ENCODE results near the gene DRC7.

Gene DRC7

GRCh38 chr16:57713596-57713995 is 19.0 kb downstream of the DRC7 start:
- TF ChIP-seq, protein P1, sequence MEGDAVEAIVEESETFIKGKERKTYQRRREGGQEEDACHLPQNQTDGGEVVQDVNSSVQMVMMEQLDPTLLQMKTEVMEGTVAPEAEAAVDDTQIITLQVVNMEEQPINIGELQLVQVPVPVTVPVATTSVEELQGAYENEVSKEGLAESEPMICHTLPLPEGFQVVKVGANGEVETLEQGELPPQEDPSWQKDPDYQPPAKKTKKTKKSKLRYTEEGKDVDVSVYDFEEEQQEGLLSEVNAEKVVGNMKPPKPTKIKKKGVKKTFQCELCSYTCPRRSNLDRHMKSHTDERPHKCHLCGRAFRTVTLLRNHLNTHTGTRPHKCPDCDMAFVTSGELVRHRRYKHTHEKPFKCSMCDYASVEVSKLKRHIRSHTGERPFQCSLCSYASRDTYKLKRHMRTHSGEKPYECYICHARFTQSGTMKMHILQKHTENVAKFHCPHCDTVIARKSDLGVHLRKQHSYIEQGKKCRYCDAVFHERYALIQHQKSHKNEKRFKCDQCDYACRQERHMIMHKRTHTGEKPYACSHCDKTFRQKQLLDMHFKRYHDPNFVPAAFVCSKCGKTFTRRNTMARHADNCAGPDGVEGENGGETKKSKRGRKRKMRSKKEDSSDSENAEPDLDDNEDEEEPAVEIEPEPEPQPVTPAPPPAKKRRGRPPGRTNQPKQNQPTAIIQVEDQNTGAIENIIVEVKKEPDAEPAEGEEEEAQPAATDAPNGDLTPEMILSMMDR (IDR thresholded peaks at IDR 0.05; ENCODE audit: low read depth, low read length): no peak
- no peak overlapping the region for H3K4me3 ChIP-seq (replicated peaks in 1 of 2; ENCODE audit: low read depth in 2 of 2, low read length in 2 of 2)
- DNase-seq (ENCODE audit: low read depth in 2 of 2): no peak

DNA sequence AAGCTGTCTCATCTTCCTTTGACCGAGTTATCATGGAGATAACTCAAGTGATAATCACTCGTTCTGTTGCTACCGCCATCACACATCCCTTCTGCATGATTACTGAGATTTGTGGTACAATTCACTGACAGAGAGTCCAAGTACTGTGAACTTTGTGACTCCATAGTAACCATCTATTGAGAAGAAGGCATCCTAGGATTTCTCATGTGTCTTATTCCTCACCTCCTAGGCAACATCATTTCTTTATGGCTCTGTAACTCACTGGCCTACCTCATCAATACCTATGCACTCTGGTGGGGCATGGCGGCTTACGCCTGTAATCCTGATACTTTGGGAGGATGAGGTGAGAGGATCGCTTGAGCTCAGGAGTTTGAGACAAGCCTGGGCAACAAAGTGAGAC is 19.4 kb downstream of the DRC7 start:
- H3K4me3 ChIP-seq (replicated peaks in 1 of 2; ENCODE audit: low read depth in 2 of 2, low read length in 2 of 2): no peak overlapping the region
- DNase-seq (ENCODE audit: low read depth in 2 of 2): no peak
- TF ChIP-seq, protein P1 (IDR thresholded peaks at IDR 0.05; ENCODE audit: low read depth, low read length): no peak

DNA sequence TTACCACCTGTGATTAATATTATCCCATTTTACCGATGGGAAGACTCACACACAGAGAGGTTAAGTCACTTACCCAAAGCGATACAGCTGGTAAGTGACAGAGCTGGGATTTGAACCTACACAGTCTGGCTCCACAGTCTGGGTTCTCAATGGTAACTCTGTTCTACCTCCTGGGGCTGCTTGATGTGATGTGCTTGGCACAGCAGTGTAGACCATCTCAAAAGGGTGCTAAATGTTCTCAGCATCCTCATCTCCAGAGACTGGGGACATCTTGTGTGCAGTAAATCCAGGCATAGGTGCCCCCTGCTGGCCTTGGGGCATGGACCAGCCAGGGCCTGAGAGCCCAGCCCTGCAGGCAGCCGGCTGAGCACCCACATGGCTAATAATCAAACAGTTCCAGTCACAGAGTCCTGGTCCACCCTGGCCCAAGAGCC is 25.6 kb downstream of the DRC7 start:
- TF ChIP-seq, protein P1 (IDR thresholded peaks at IDR 0.05; ENCODE audit: low read depth, low read length): peak; percentile 90
- H3K4me3 ChIP-seq (replicated peaks in 1 of 2; ENCODE audit: low read depth in 2 of 2, low read length in 2 of 2): no peak overlapping the region
- DNase-seq (ENCODE audit: low read depth in 2 of 2): peak; percentile 74 to 75

GRCh38 chr16:57721356-57722209 is 27.0 kb downstream of the DRC7 start:
- TF ChIP-seq, protein P1 (IDR thresholded peaks at IDR 0.05; ENCODE audit: low read depth, low read length): no peak
- no peak for DNase-seq (ENCODE audit: low read depth in 2 of 2)

GRCh38 chr16:57722210-57722499 is 27.5 kb downstream of the DRC7 start:
- TF ChIP-seq, protein P1 (IDR thresholded peaks at IDR 0.05; ENCODE audit: low read depth, low read length): no peak
- DNase-seq (ENCODE audit: low read depth in 2 of 2): no peak
- H3K4me3 ChIP-seq (replicated peaks in 1 of 2; ENCODE audit: low read depth in 2 of 2, low read length in 2 of 2): no peak overlapping the region

More at GRCh38 chr16:57721356-57722209, 27.0 kb downstream of the DRC7 start:
- H3K4me3 ChIP-seq (replicated peaks in 1 of 2; ENCODE audit: low read depth in 2 of 2, low read length in 2 of 2): no peak overlapping the region

DNA sequence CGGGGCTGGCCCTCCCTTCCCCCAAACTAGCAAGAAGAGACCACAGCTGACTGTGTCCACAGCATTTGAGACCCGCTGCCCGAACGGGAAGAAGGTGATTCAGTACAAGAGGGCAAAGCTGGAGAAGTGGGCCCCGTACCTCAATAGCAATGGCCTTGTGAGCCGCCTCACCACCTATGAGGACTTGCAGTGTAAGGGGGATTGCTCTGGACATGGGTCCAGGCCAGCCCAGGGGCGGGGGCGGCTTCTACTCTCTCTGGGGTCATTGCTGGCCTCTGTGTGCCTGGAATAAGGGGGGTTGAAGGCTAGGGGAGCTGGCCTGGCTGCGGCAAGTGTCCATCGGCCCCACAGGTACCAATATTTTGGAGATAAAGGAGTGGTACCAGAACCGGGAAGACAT is 28.0 kb downstream of the DRC7 start:
- no peak for DNase-seq (ENCODE audit: low read depth in 2 of 2)
- TF ChIP-seq, protein P1 (IDR thresholded peaks at IDR 0.05; ENCODE audit: low read depth, low read length): no peak
- H3K4me3 ChIP-seq (replicated peaks in 1 of 2; ENCODE audit: low read depth in 2 of 2, low read length in 2 of 2): no peak overlapping the region
